OCI-LY7 (cell line): ENCODE results near the gene WNT8A. TPM values are rescaled to one million over a fixed set of nuclear protein-coding genes. Genes with fewer than 3 reads are reported as not detected.

Experiments used
- BruUV-seq: library from RNA; stranded (reverse); fragments of 400-500 nt; replicated peaks from 2 replicates; lab custom pipeline; 2021; lab: Mats Ljungman, UMichigan
- CTCF ChIA-PET: fragments of 300-600 bp; sonication (Branson Sonifier 250); formaldehyde crosslinking; loops from one replicate; lab custom pipeline; 2022; ENCODE audit warnings: antibody characterized with exemption; ENCODE audit not compliant: unreplicated experiment; lab: Charles Lee
- POLR2A ChIA-PET: fragments of 300-600 bp; sonication (Branson Sonifier 250); formaldehyde crosslinking; loops from one replicate; lab custom pipeline; 2022; ENCODE audit warnings: antibody characterized with exemption; lab: Charles Lee
- DNase-seq: peaks from one replicate; pipeline ENCODE4 v3.0.0-alpha.2; 2015; ENCODE audit warnings: low spot score
- H2AFZ ChIP-seq: fragments of 200-600 bp; sonication (generic), shearing (Covaris generic); 2 replicates; pipeline ENCODE4 v1.6.1; 2014; ENCODE audit warnings: mild to moderate bottlenecking, antibody characterized with exemption, low read length, moderate library complexity
- H3K27ac ChIP-seq: fragments of 200-600 bp; sonication (generic); 2 replicates; pipeline ENCODE4 v1.5.1; 2014; ENCODE audit warnings: mixed run types, low read depth, mild to moderate bottlenecking, moderate library complexity, low read length, inconsistent platforms; ENCODE audit not compliant: poor library complexity, severe bottlenecking
- H3K36me3 ChIP-seq: fragments of 200-600 bp; sonication (generic); 2 replicates; pipeline ENCODE4 v1.6.1; 2014; ENCODE audit warnings: mild to moderate bottlenecking, antibody characterized with exemption, low read length, moderate library complexity, mixed read lengths; ENCODE audit not compliant: insufficient read depth
- H3K4me1 ChIP-seq: fragments of 200-600 bp; sonication (generic); 2 replicates; pipeline ENCODE4 v1.5.1; 2014; ENCODE audit warnings: mild to moderate bottlenecking, low read length; ENCODE audit not compliant: insufficient read depth, poor library complexity, severe bottlenecking
- H3K4me2 ChIP-seq: fragments of 200-600 bp; sonication (generic); 2 replicates; pipeline ENCODE4 v1.6.1; 2014; ENCODE audit warnings: mild to moderate bottlenecking, low read length
- H3K4me3 ChIP-seq: fragments of 200-600 bp; sonication (generic); 2 replicates; pipeline ENCODE4 v1.5.1; 2014; ENCODE audit warnings: mild to moderate bottlenecking, low read depth, low read length; ENCODE audit not compliant: poor library complexity, severe bottlenecking
- H3K79me2 ChIP-seq: fragments of 200-600 bp; sonication (generic); 2 replicates; pipeline ENCODE4 v1.6.1; 2016; ENCODE audit warnings: low read depth, mild to moderate bottlenecking, low read length, moderate library complexity, mixed read lengths; ENCODE audit not compliant: insufficient read depth
- H3K9me2 ChIP-seq: fragments of 200-600 bp; sonication (generic); 2 replicates; pipeline ENCODE4 v1.6.1; 2016; ENCODE audit warnings: mild to moderate bottlenecking, low read length, mixed read lengths; ENCODE audit not compliant: insufficient read depth
- H3K9me3 ChIP-seq: fragments of 200-600 bp; sonication (generic); 2 replicates; pipeline ENCODE4 v1.6.1; 2014; ENCODE audit warnings: mild to moderate bottlenecking, mixed run types, low read length, mixed read lengths
- H4K20me1 ChIP-seq: fragments of 200-600 bp; sonication (generic); 2 replicates; pipeline ENCODE4 v1.6.1; 2014; ENCODE audit warnings: mild to moderate bottlenecking, antibody characterized with exemption, low read length, moderate library complexity, mixed read lengths; ENCODE audit not compliant: insufficient read depth
- CTCF ChIP-seq: fragments of 200-600 bp; sonication (generic); conservative IDR thresholded peaks from 2 replicates; pipeline ENCODE4 v1.5.1; 2014; ENCODE audit warnings: mild to moderate bottlenecking, antibody characterized with exemption, low read length, moderate library complexity, mixed read lengths
- EZH2phosphoT487 ChIP-seq: fragments of 200-600 bp; sonication (generic); IDR thresholded peaks from 2 replicates; pipeline ENCODE4 v1.6.1; 2018; ENCODE audit warnings: low read depth, borderline replicate concordance, mild to moderate bottlenecking, mixed run types, antibody characterized with exemption, low read length, moderate library complexity, mixed read lengths
- intact Hi-C: fragments of 100-400 bp; cut with micrococcal nuclease; formaldehyde crosslinking; loops from one replicate; pipeline ENCODE4 v1.10.0; 2022; ENCODE audit not compliant: unreplicated experiment
- total RNA-seq, 2 experiments: library from RNA; depleted of rRNA in 1 of 2; stranded (reverse); fragments of >200 nt in 1 of 2; shearing (Covaris generic) in 1 of 2; gene quantifications; 2 replicates each; pipeline ENCODE4 v1.2.3, GENCODE V29; 2014 to 2022

Gene WNT8A
- total RNA-seq, 2 experiments from 2014 or later, result not detected

- Histone ChIP-seq H2AFZ (no peak overlapping the region), H3K9me2 (no peaks in the 10 kb centered on the region), H3K79me2 (no peaks in the 10 kb centered on the region), H3K36me3 (no peaks in the 10 kb centered on the region), H3K27ac (no peak overlapping the region), H3K9me3 (no peaks in the 10 kb centered on the region), H3K4me1 (no peaks in the 10 kb centered on the region), H3K4me3 (no peak overlapping the region), H3K4me2 (no peak overlapping the region), H4K20me1 (no peaks in the 10 kb centered on the region)
- intact Hi-C loops, result no loop called here
- CTCF ChIA-PET, result no interaction called here
- POLR2A ChIA-PET, result no interaction called here
- TF ChIP-seq CTCF (no peak), EZH2phosphoT487 (no peak)
- no TSS peak for BruUV-seq
- no peak for DNase-seq
Measured at GRCh38 chr5:138096363-138096762, 12.5 kb downstream of the WNT8A start.

GRCh38 chr5:138096997-138097828 is 13.4 kb downstream of the WNT8A start:
- DNase-seq, result no peak
- POLR2A ChIA-PET, result no interaction called here
- intact Hi-C loops, result no loop called here
- TF ChIP-seq CTCF (no peak), EZH2phosphoT487 (no peak)
- Histone ChIP-seq H3K9me3 (no peaks in the 10 kb centered on the region), H3K4me3 (no peak overlapping the region), H4K20me1 (no peaks in the 10 kb centered on the region), H3K27ac (no peak overlapping the region), H3K4me2 (no peak overlapping the region), H3K4me1 (no peaks in the 10 kb centered on the region), H3K9me2 (no peaks in the 10 kb centered on the region), H2AFZ (no peak overlapping the region), H3K36me3 (no peaks in the 10 kb centered on the region), H3K79me2 (no peaks in the 10 kb centered on the region)
- BruUV-seq, result no TSS peak
- CTCF ChIA-PET, result no interaction called here
